ENCODE measurements around the gene MERTK. TPM values are rescaled to one million over a fixed set of nuclear protein-coding genes. Genes with fewer than 3 reads are reported as not detected.
A peak's percentile ranks its signal among the peaks of the same experiment; 100 is the strongest.

The MERTK gene
- total RNA-seq, 4 donors from 2014 or later = 10.8 to 28.6 (median 11.6) TPM

DNA sequence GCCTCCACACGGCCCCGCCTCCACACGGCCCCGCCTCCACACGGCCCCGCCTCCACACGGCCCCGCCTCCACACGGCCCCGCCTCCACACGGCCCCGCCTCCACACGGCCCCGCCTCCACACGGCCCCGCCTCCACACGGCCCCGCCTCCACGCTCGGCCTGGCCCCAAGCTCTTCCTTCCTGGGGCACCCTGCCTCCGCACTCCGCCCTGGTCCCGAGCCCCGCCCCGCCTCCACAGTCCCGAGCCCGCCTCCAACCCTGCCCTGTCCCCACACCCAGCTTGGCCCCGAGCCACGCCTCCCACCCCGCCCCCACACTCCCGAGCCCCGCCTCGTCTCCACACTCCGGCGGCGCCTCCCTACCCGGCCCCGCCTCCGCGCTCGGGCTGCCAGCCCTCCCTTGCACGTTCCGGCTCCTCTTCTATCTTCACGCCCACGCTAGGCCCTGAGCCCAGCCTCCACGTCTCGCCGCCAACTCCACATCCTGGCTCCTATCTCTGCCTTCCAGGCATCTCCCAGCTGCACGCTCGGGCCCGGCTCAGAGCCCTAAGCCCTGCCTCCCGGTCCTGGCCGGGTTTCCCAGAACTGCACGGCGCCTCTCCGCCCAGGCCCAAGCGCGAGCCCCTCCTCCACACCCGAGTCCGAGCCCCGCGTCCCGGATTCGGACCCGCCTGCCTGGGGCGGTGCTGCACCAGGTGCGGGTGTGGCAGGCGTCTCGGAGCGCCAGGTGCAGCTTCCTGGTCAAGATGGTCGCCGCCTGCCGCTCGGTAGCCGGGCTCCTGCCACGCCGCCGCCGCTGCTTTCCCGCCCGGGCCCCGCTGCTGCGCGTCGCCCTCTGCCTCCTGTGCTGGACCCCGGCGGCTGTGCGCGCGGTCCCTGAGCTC is 156.7 kb downstream of the MERTK start, which contains the start of gene TMEM87B:
Gene TMEM87B (plus strand): TSS at position 423 of the 883 bp plus-strand sequence. CDS start 323 bp downstream, at position 746.
- peak; percentile 99 for DNase-seq
- H3K9me3 ChIP-seq = no peaks in the 10 kb centered on the region
- peak within 1 kb of the TSS; percentile 46 to 89 (median 72) for H3K4me3 ChIP-seq
- in situ Hi-C loops (cut with MboI; ENCODE audit: low pct_ligation_motif_present in 1 of 4, low pct_unique_long_range_greater_than_20kb in 1 of 4, low sequenced_read_pairs in 3 of 4) (loop anchor here in 2 of 4 donors (5.0 to 10.0 kb wide), 2 partner anchors 160 to 163 kb away; partner anchors contain the start of gene MERTK (in 1 of the 2)), intact Hi-C loops (cut with DNase I; ENCODE audit: low total_unique reads) (loop anchor here (10.0 kb wide), 1 partner anchor 220 kb away; the partner anchor contains the start of gene ZC3H6)
- peak within 1 kb of the TSS; percentile 97 to 98 (median 98) for H3K27ac ChIP-seq
- H3K36me3 ChIP-seq = no peaks in the 10 kb centered on the region
- peaks cover 13 to 66% (median 36%) of the 10 kb centered on the region in 4 donors for H3K4me1 ChIP-seq
- TF ChIP-seq POLR2A (IDR thresholded peaks at IDR 0.05) = peak; percentile 91
- no peak for TF ChIP-seq EP300 (IDR thresholded peaks at IDR 0.05; ENCODE audit: low read depth)
- TF ChIP-seq, protein P1, sequence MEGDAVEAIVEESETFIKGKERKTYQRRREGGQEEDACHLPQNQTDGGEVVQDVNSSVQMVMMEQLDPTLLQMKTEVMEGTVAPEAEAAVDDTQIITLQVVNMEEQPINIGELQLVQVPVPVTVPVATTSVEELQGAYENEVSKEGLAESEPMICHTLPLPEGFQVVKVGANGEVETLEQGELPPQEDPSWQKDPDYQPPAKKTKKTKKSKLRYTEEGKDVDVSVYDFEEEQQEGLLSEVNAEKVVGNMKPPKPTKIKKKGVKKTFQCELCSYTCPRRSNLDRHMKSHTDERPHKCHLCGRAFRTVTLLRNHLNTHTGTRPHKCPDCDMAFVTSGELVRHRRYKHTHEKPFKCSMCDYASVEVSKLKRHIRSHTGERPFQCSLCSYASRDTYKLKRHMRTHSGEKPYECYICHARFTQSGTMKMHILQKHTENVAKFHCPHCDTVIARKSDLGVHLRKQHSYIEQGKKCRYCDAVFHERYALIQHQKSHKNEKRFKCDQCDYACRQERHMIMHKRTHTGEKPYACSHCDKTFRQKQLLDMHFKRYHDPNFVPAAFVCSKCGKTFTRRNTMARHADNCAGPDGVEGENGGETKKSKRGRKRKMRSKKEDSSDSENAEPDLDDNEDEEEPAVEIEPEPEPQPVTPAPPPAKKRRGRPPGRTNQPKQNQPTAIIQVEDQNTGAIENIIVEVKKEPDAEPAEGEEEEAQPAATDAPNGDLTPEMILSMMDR (IDR thresholded peaks at IDR 0.05) = peak in 1 of 5 experiments; percentile 13
- TF ChIP-seq POLR2AphosphoS5 (IDR thresholded peaks at IDR 0.05) = peak; percentile 91 to 96 (median 92)
- no peaks in the 10 kb centered on the region for H3K27me3 ChIP-seq
- 1% methylated on average over 37 of the region's 90 CpGs; no CpG with 5 or more reads in 1 of the 2 donors for whole genome bisulfite sequencing, 2 donors (ENCODE audit: low coverage in 1 of 2)

DNA sequence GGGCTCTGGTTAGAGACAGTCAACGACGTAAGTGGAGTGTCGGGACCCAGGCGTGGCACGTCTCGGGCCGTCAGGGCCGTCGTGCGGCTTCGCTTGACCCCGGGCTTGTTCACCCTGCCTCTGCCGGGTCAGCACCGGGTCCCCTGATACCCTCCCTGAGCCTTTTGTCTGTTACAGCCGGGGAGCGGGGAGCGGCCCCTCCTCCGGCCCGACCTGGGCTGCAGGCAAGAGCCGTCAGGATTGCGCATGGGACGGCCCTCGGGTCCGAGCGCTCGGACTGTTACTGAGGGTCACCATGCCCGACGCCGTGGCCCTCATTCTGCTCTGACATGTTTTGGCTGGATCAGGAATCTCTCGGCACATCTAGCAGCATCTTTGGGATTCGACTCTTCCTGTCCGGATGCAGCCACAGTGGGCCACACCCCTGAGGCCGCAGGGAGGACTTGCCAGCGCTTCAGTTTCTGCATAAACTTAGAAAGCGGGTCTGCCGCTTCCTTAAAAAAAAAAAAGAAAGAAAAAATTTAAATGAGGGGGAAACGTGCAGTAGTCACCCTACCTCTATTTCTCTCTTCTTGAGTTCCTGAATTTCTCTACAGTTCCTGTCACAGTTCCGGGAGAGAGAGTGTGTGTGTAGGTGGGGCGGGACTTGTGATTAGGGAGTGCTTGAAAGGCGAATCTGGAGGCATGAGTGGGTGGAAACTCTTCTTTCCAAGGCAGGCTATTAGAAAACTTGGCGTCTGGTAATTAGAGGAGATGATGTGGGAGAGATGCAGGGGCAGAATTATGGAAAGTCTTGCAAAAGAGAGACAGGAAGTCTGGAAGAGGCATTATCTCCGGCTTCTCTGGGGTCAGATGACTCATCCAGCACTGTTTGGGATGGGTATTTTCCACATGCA is 157.6 kb downstream of the MERTK start:
- 0% methylated on average over 11 to 20 of the region's 42 CpGs for WGBS, 2 donors (ENCODE audit: low coverage in 1 of 2)
- Histone ChIP-seq H3K4me1 (peaks cover 13 to 62% (median 33%) of the 10 kb centered on the region in 4 donors), H3K27ac (peak overlapping the region; percentile 97 to 98 (median 98)), H3K9me3 (no peaks in the 10 kb centered on the region), H3K27me3 (no peaks in the 10 kb centered on the region), H3K4me3 (peak overlapping the region; percentile 46 to 89 (median 72)), H3K36me3 (peaks cover 0 to 9% (median 0%) of the 10 kb centered on the region in 4 donors)
- DNase-seq = peak; percentile 66
- in situ Hi-C loops (cut with MboI; ENCODE audit: low pct_ligation_motif_present in 1 of 4, low pct_unique_long_range_greater_than_20kb in 1 of 4, low sequenced_read_pairs in 3 of 4) = loop anchor here in 1 of 4 donors (10.0 kb wide), 1 partner anchor 161 kb away; the partner anchor contains the start of gene MERTK
- TF ChIP-seq, protein P1 (IDR thresholded peaks at IDR 0.05) = no peak
- peak; percentile 16 for TF ChIP-seq POLR2A (IDR thresholded peaks at IDR 0.05)
- peak; percentile 51 to 76 (median 54) for TF ChIP-seq POLR2AphosphoS5 (IDR thresholded peaks at IDR 0.05)
- intact Hi-C loops (cut with DNase I; ENCODE audit: low total_unique reads) = loop anchor here (10.0 kb wide), 1 partner anchor 219 kb away; the partner anchor contains the start of gene ZC3H6

DNA sequence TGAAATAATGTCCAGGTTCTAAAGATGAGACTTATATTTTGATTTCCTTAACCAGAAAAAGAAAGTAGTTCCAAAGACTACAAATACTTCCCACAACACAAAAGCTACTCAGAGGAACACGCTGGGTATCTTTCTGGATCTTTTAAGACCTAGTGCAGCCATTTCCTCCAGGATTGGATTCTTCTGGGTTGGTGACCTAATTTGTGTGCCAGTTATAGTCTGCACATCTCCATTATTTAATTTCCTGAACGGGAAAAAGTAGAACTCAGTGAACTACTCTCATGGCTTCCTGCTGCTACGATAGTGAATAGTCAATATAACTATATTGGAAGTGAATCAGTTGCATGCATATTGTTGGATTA is 158.2 kb downstream of the MERTK start:
- H3K27me3 ChIP-seq = no peaks in the 10 kb centered on the region
- WGBS, 2 donors (ENCODE audit: low coverage in 1 of 2) = 26 to 75% methylated on average over 1 to 3 of the region's 3 CpGs
- in situ Hi-C loops (cut with MboI; ENCODE audit: low pct_ligation_motif_present in 1 of 4, low pct_unique_long_range_greater_than_20kb in 1 of 4, low sequenced_read_pairs in 3 of 4) (loop anchor here in 1 of 4 donors (10.0 kb wide), 1 partner anchor 162 kb away; the partner anchor contains the start of gene MERTK), intact Hi-C loops (cut with DNase I; ENCODE audit: low total_unique reads) (loop anchor here (10.0 kb wide), 1 partner anchor 218 kb away; the partner anchor contains the start of gene ZC3H6)
- H3K27ac ChIP-seq = peak overlapping the region; percentile 97 to 98 (median 98)
- H3K9me3 ChIP-seq = no peaks in the 10 kb centered on the region
- H3K4me3 ChIP-seq = peak overlapping the region in 3 of 4 donors; percentile 69 to 89 (median 76)
- DNase-seq = no peak
- peaks cover 0 to 15% (median under 1%) of the 10 kb centered on the region in 4 donors for H3K36me3 ChIP-seq
- H3K4me1 ChIP-seq = peaks cover 13 to 60% (median 32%) of the 10 kb centered on the region in 4 donors
- TF ChIP-seq, protein P1 (IDR thresholded peaks at IDR 0.05) = no peak
- TF ChIP-seq POLR2AphosphoS5 (IDR thresholded peaks at IDR 0.05) (no peak), POLR2A (IDR thresholded peaks at IDR 0.05) (no peak), EP300 (IDR thresholded peaks at IDR 0.05; ENCODE audit: low read depth) (no peak)
